ENCODE measurements around the gene BANF1. TPM values are rescaled to one million over a fixed set of nuclear protein-coding genes. Genes with fewer than 3 reads are reported as not detected.

BANF1 gene
- total and polyA plus RNA-seq, 7 experiments from 2014 or later = 54.5 to 234 (median 107) TPM

DNA sequence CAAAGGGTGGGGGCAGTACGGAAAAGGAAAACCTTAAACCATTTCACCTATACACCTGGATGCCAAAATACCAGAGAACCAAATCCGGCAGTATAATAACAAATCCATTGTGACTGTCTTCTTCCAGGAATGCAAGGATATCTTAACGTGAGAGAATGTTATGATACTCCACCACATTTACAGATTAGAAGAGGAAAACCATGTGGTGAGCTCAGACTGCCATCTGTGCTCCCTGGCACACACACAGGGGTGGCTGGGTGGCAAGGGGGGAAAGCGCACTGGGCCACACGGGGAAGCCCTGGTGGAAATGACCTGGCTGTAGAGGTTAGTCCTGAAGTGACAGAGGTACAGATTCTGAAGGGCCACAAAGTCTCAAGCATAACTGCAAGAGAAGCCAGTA lies 10.2 kb upstream of the BANF1 start:
- Histone ChIP-seq H3K27me3 (ENCODE audit: control insufficient read depth in 2 of 2, insufficient read depth in 2 of 2, low read length in 2 of 2) (no peaks in the 10 kb centered on the region), H3K4me3 (ENCODE audit: low read length) (no peak overlapping the region), H3K4me1 (ENCODE audit: control insufficient read depth in 2 of 2, insufficient read depth in 2 of 2, low read length in 2 of 2) (no peaks in the 10 kb centered on the region), H3K36me3 (ENCODE audit: control insufficient read depth in 2 of 3, insufficient read depth in 3 of 3, low read length in 3 of 3) (peaks cover 0 to 9% (median 0%) of the 10 kb centered on the region in 3 experiments), H3K9me3 (ENCODE audit: control insufficient read depth in 2 of 3, low read length in 3 of 3) (no peaks in the 10 kb centered on the region), H3K27ac (ENCODE audit: low read depth, low read length) (no peak overlapping the region)
- Mint-ChIP-seq H3K27me3 (no peaks in the 10 kb centered on the region), H3K4me3 (no peak overlapping the region), H3K27ac (peak overlapping the region in 3 of 9 donors; percentile 24 to 56 (median 50)), H3K36me3 (peaks cover 4 to 10% (median 5%) of the 10 kb centered on the region in 5 donors), H3K9me3 (peaks cover 0 to 2% (median 0%) of the 10 kb centered on the region in 11 donors), H3K4me1 (peaks cover 2 to 10% (median 7%) of the 10 kb centered on the region in 7 donors)
- POLR2A ChIA-PET = interaction anchor here (0.7 to 1.5 kb wide), 6 partner anchors 20 to 500 kb away, joined by 3 to 4 read pairs (median 3); partner anchors contain the start of genes CCDC85B and CST6
- ATAC-seq (no peak), DNase-seq (no peak)
- CTCF ChIA-PET = interaction anchor here (0.6 to 8.8 kb wide), 6 partner anchors 30 to 582 kb away, joined by 3 to 85 read pairs (median 4); partner anchors contain the start of genes FIBP and KAT5
- intact Hi-C loops (cut with micrococcal nuclease) = no loop called here

GRCh38 chr11:65997286-65997685 lies 5.0 kb upstream of the BANF1 start:
- ChIA-PET POLR2A (no interaction called here), CTCF (no interaction called here)
- no peak overlapping the region for H3K27ac ChIP-seq (ENCODE audit: low read depth, low read length)
- intact Hi-C loops (cut with micrococcal nuclease) = no loop called here
- peaks cover 5 to 7% of the 10 kb centered on the region in 2 donors for H3K4me1 ChIP-seq (ENCODE audit: control insufficient read depth in 2 of 2, insufficient read depth in 2 of 2, low read length in 2 of 2)
- H3K27ac Mint-ChIP-seq = peak overlapping the region in 3 of 9 donors; percentile 20 to 77 (median 24)
- no peak overlapping the region for H3K4me3 ChIP-seq (ENCODE audit: low read length)
- H3K9me3 Mint-ChIP-seq = peaks cover 0 to 2% (median 0%) of the 10 kb centered on the region in 11 donors
- DNase-seq (no peak), ATAC-seq (no peak)
- H3K36me3 Mint-ChIP-seq = peaks cover 11 to 38% (median 22%) of the 10 kb centered on the region in 5 donors
- no peaks in the 10 kb centered on the region for H3K9me3 ChIP-seq (ENCODE audit: control insufficient read depth in 2 of 3, low read length in 3 of 3)
- peak overlapping the region in 1 of 10 donors; percentile 30 for H3K4me3 Mint-ChIP-seq
- no peaks in the 10 kb centered on the region for H3K27me3 Mint-ChIP-seq
- H3K27me3 ChIP-seq (ENCODE audit: control insufficient read depth in 2 of 2, insufficient read depth in 2 of 2, low read length in 2 of 2) = no peaks in the 10 kb centered on the region
- H3K4me1 Mint-ChIP-seq = peaks cover 15 to 47% (median 35%) of the 10 kb centered on the region in 7 donors
- peaks cover 5 to 49% (median 23%) of the 10 kb centered on the region in 3 experiments for H3K36me3 ChIP-seq (ENCODE audit: control insufficient read depth in 2 of 3, insufficient read depth in 3 of 3, low read length in 3 of 3)

DNA sequence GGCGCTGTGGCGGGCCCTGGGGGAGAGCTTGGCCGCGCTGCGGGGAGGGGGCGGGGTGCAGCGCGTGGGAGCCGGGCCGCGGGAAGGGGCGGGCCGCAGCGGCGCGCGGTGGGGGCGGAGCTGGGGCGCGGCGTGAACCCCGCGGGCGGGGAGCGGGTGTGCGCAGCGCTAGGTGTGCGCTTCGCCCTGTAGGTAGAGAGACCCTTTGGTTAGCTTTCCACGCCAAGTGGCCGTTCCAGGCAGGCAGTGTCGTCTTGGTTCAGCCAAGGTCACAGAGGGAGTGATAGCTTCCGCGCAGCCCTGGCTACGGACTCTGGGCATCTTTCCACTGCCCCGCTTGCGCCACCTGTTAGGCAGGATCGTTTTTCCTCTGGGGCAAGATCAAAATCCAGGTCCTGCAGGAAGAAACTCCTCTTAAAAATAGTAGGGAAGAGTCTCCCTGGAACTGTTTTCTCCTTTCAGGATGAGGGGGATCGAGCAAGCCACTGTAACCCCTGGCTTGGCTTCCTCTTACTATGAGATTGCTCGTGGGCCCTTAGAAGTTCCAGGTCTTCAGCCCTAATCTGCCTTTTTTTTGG lies 434 bp downstream of the BANF1 start:
- no peaks in the 10 kb centered on the region for H3K9me3 Mint-ChIP-seq
- H3K27me3 Mint-ChIP-seq = no peaks in the 10 kb centered on the region
- ATAC-seq (peak; percentile 82), DNase-seq (peak in 1 of 9 donors; percentile 82)
- peaks cover 11 to 38% (median 14%) of the 10 kb centered on the region in 5 donors for H3K36me3 Mint-ChIP-seq
- intact Hi-C loops (cut with micrococcal nuclease) = loop anchor here (1.0 to 2.0 kb wide), 18 partner anchors 13 to 387 kb away; partner anchors contain the start of genes C11orf68 (in 2 of the 2), CFL1 (in 2 of the 2), DRAP1 (in 2 of the 2) and KAT5 (in 2 of the 2)
- H3K4me3 Mint-ChIP-seq = peak overlapping the region; percentile 97 to 100 (median 99)
- H3K27me3 ChIP-seq (ENCODE audit: control insufficient read depth in 2 of 2, insufficient read depth in 2 of 2, low read length in 2 of 2) = no peaks in the 10 kb centered on the region
- peaks cover 8 to 14% of the 10 kb centered on the region in 2 donors for H3K4me1 ChIP-seq (ENCODE audit: control insufficient read depth in 2 of 2, insufficient read depth in 2 of 2, low read length in 2 of 2)
- ChIA-PET POLR2A (interaction anchor here (0.7 to 1.6 kb wide), 23 partner anchors 8 to 431 kb away, joined by 3 to 54 read pairs (median 4); partner anchors contain the start of genes CCDC85B, FAM89B, FIBP and MUS81), CTCF (interaction anchor here (0.8 to 1.2 kb wide), 5 partner anchors 9 to 114 kb away, joined by 3 to 4 read pairs (median 4); partner anchors contain the start of genes CST6 and FIBP)
- H3K9me3 ChIP-seq (ENCODE audit: control insufficient read depth in 2 of 3, low read length in 3 of 3) = no peaks in the 10 kb centered on the region
- peaks cover 5 to 66% (median 23%) of the 10 kb centered on the region in 3 experiments for H3K36me3 ChIP-seq (ENCODE audit: control insufficient read depth in 2 of 3, insufficient read depth in 3 of 3, low read length in 3 of 3)
- H3K27ac ChIP-seq (ENCODE audit: low read depth, low read length) = peak overlapping the region; percentile 92
- H3K4me3 ChIP-seq (ENCODE audit: low read length) = peak overlapping the region; percentile 100
- H3K4me1 Mint-ChIP-seq = peaks cover 21 to 54% (median 48%) of the 10 kb centered on the region in 7 donors
- H3K27ac Mint-ChIP-seq = peak overlapping the region; percentile 74 to 100 (median 98)

DNA sequence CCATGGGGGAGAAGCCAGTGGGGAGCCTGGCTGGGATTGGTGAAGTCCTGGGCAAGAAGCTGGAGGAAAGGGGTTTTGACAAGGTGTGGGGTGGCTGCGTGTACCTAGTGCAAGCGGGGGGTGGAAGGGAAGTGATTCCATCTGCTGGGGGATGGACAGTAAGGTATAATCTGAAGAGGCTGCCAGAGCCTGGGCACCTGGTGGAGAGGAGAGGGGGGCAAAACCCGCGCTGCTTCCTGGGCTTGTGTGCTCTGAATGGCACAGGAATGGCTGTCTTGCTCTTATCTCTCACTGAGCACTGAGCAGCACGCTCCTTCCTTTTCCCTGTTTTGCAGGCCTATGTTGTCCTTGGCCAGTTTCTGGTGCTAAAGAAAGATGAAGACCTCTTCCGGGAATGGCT lies 988 bp downstream of the BANF1 start:
- H3K27ac ChIP-seq (ENCODE audit: low read depth, low read length) = peak overlapping the region; percentile 92
- H3K27me3 ChIP-seq (ENCODE audit: control insufficient read depth in 2 of 2, insufficient read depth in 2 of 2, low read length in 2 of 2) = no peaks in the 10 kb centered on the region
- H3K4me3 ChIP-seq (ENCODE audit: low read length) = peak overlapping the region; percentile 100
- Mint-ChIP-seq H3K4me3 (peak overlapping the region; percentile 83 to 100 (median 99)), H3K27me3 (no peaks in the 10 kb centered on the region), H3K9me3 (no peaks in the 10 kb centered on the region), H3K27ac (peak overlapping the region; percentile 80 to 100 (median 92)), H3K36me3 (peaks cover 6 to 35% (median 10%) of the 10 kb centered on the region in 5 donors), H3K4me1 (peaks cover 21 to 52% (median 45%) of the 10 kb centered on the region in 7 donors)
- intact Hi-C loops (cut with micrococcal nuclease) = loop anchor here (2.0 kb wide), 2 partner anchors 42 to 66 kb away; no protein-coding TSS in a partner anchor
- peaks cover 8 to 14% of the 10 kb centered on the region in 2 donors for H3K4me1 ChIP-seq (ENCODE audit: control insufficient read depth in 2 of 2, insufficient read depth in 2 of 2, low read length in 2 of 2)
- no peaks in the 10 kb centered on the region for H3K9me3 ChIP-seq (ENCODE audit: control insufficient read depth in 2 of 3, low read length in 3 of 3)
- ATAC-seq (no peak), DNase-seq (no peak)
- H3K36me3 ChIP-seq (ENCODE audit: control insufficient read depth in 2 of 3, insufficient read depth in 3 of 3, low read length in 3 of 3) = peaks cover 2 to 61% (median 22%) of the 10 kb centered on the region in 3 experiments
- ChIA-PET POLR2A (interaction anchor here (0.7 to 1.6 kb wide), 11 partner anchors 49 to 388 kb away, joined by 3 to 54 read pairs (median 4); partner anchors contain the start of genes CCDC85B, MUS81, PCNX3 and SF3B2), CTCF (interaction anchor here (1.1 kb wide), 1 partner anchor 65 kb away, joined by 3 read pairs; no protein-coding TSS in a partner anchor)

GRCh38 chr11:66004186-66004585 lies 1.9 kb downstream of the BANF1 start:
- H3K36me3 Mint-ChIP-seq = peaks cover 3 to 26% (median 7%) of the 10 kb centered on the region in 5 donors
- ATAC-seq (no peak), DNase-seq (no peak)
- Histone ChIP-seq H3K36me3 (ENCODE audit: control insufficient read depth in 2 of 3, insufficient read depth in 3 of 3, low read length in 3 of 3) (peaks cover 0 to 52% (median 13%) of the 10 kb centered on the region in 3 experiments), H3K9me3 (ENCODE audit: control insufficient read depth in 2 of 3, low read length in 3 of 3) (no peaks in the 10 kb centered on the region), H3K4me1 (ENCODE audit: control insufficient read depth in 2 of 2, insufficient read depth in 2 of 2, low read length in 2 of 2) (peaks cover 8 to 14% of the 10 kb centered on the region in 2 donors), H3K27ac (ENCODE audit: low read depth, low read length) (no peak overlapping the region), H3K4me3 (ENCODE audit: low read length) (no peak overlapping the region), H3K27me3 (ENCODE audit: control insufficient read depth in 2 of 2, insufficient read depth in 2 of 2, low read length in 2 of 2) (no peaks in the 10 kb centered on the region)
- H3K27me3 Mint-ChIP-seq = peaks cover 0 to 4% (median 0%) of the 10 kb centered on the region in 5 donors
- peak overlapping the region in 8 of 10 donors; percentile 25 to 100 (median 64) for H3K4me3 Mint-ChIP-seq
- H3K4me1 Mint-ChIP-seq = peaks cover 21 to 51% (median 36%) of the 10 kb centered on the region in 7 donors
- H3K27ac Mint-ChIP-seq = peak overlapping the region in 6 of 9 donors; percentile 46 to 96 (median 60)
- ChIA-PET CTCF (interaction anchor here (0.7 kb wide), 1 partner anchor 17 kb away, joined by 3 read pairs; no protein-coding TSS in a partner anchor), POLR2A (interaction anchor here (0.6 to 0.9 kb wide), 2 partner anchors 18 to 275 kb away, joined by 4 to 8 read pairs; no protein-coding TSS in a partner anchor)
- intact Hi-C loops (cut with micrococcal nuclease) = no loop called here
- no peaks in the 10 kb centered on the region for H3K9me3 Mint-ChIP-seq

DNA sequence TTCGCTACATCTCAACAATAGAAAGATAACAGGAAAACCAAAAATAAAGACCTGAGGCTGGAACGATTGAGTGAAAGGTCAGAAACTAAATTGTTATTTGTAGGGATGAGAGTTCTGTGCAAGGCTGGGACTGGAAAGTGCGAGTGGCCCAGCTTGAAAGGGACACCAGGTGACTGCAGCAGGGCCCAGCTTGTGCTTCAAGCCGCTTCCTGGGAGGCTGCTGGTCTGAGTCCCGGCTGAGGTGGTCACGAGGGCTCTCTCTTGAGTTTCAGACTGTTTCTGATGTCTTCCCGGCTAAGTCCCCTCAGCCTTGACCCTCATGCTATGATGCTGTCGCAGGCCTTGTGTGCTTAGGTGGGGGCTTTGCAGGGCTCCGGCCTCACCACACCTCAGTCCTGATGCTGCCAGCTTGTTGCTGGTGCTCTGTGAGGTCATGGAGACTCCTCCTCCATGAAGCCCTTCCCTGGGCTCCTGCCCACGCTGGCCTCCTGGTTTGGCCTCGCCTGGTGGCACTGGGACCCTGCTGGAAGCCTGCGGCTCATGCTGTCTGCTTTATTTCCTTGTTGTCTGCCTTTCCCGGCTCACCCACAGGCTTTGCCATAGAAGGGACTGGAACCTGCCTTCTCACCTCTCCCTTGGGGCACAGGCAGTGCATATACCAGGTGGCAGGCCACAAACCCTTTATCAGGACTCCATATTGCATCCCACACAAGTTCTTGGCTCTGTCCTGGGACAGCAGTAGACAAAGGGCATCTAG lies 4.0 kb downstream of the BANF1 start:
- DNase-seq (no peak), ATAC-seq (no peak)
- POLR2A ChIA-PET = no interaction called here
- CTCF ChIA-PET = no interaction called here
- Mint-ChIP-seq H3K27ac (peak overlapping the region in 3 of 9 donors; percentile 20 to 57 (median 22)), H3K4me1 (peaks cover 14 to 29% (median 22%) of the 10 kb centered on the region in 7 donors), H3K9me3 (no peaks in the 10 kb centered on the region), H3K36me3 (peaks cover 0 to 21% (median 6%) of the 10 kb centered on the region in 5 donors), H3K4me3 (peak overlapping the region in 1 of 10 donors; percentile 57), H3K27me3 (peaks cover 0 to 16% (median 0%) of the 10 kb centered on the region in 5 donors)
- intact Hi-C loops (cut with micrococcal nuclease) = no loop called here
- Histone ChIP-seq H3K9me3 (ENCODE audit: control insufficient read depth in 2 of 3, low read length in 3 of 3) (no peaks in the 10 kb centered on the region), H3K4me1 (ENCODE audit: control insufficient read depth in 2 of 2, insufficient read depth in 2 of 2, low read length in 2 of 2) (peaks cover 3 to 8% of the 10 kb centered on the region in 2 donors), H3K4me3 (ENCODE audit: low read length) (no peak overlapping the region), H3K27me3 (ENCODE audit: control insufficient read depth in 2 of 2, insufficient read depth in 2 of 2, low read length in 2 of 2) (no peaks in the 10 kb centered on the region), H3K27ac (ENCODE audit: low read depth, low read length) (no peak overlapping the region), H3K36me3 (ENCODE audit: control insufficient read depth in 2 of 3, insufficient read depth in 3 of 3, low read length in 3 of 3) (peaks cover 0 to 39% (median 0%) of the 10 kb centered on the region in 3 experiments)
